ENCODE data around the gene CHMP1A. TPM values are rescaled to one million over a fixed set of nuclear protein-coding genes. Genes with fewer than 3 reads are reported as not detected.
A peak's percentile ranks its signal among the peaks of the same experiment; 100 is the strongest.

CHMP1A gene
- total RNA-seq, 4 donors from 2014 or later, result 71.8 to 125 (median 86.6) TPM

DNA sequence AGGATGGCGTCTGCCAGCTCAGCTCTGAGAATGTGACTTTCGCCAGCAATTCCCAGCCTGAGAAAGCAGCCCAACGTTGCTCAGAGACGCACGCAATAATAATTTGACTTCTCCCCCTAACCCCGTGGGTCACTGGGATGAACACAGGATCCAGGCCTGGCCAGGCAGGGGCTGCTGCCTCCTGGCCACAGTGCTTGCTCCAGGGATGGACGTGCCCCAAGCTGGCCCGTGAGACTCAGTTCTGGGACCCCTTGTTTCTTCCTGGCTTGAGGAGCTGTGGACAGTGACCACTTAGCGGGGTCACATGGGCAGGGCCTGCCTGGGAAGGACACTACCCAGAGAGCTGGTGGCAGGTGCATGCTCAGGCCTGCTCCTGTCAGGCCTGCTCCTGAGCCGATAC, 57.6 kb downstream of the CHMP1A start:
- no peak overlapping the region for H3K4me3 ChIP-seq
- TF ChIP-seq EP300 (IDR thresholded peaks at IDR 0.05) (no peak), POLR2AphosphoS5 (IDR thresholded peaks at IDR 0.05) (no peak), POLR2A (IDR thresholded peaks at IDR 0.05) (no peak), CTCF (IDR thresholded peaks at IDR 0.05) (no peak)
- no peak overlapping the region for H3K27ac ChIP-seq
- no peak for DNase-seq (ENCODE audit: low spot score in 2 of 2)
- WGBS, result 71% methylated on average over 7 of the region's 10 CpGs
- no peaks in the 10 kb centered on the region for H3K9me3 ChIP-seq
- H3K36me3 ChIP-seq, result no peaks in the 10 kb centered on the region
- H3K27me3 ChIP-seq, result peaks cover 11% of the 10 kb centered on the region
- H3K4me1 ChIP-seq, result peaks cover 21% of the 10 kb centered on the region

- H3K27ac ChIP-seq, result no peak overlapping the region
- 53% methylated on average over 3 of the region's 8 CpGs for WGBS
- peaks cover 21% of the 10 kb centered on the region for H3K4me1 ChIP-seq
- TF ChIP-seq POLR2A (IDR thresholded peaks at IDR 0.05) (no peak), EP300 (IDR thresholded peaks at IDR 0.05) (no peak), POLR2AphosphoS5 (IDR thresholded peaks at IDR 0.05) (no peak), CTCF (IDR thresholded peaks at IDR 0.05) (no peak)
- no peak overlapping the region for H3K4me3 ChIP-seq
- peaks cover 8% of the 10 kb centered on the region for H3K27me3 ChIP-seq
- no peaks in the 10 kb centered on the region for H3K9me3 ChIP-seq
- peak in 1 of 2 donors; percentile 55 for DNase-seq (ENCODE audit: low spot score in 2 of 2)
- no peaks in the 10 kb centered on the region for H3K36me3 ChIP-seq
These were observed 58.1 kb downstream of the CHMP1A start for GRCh38 chr16:89599451-89599858.

DNA sequence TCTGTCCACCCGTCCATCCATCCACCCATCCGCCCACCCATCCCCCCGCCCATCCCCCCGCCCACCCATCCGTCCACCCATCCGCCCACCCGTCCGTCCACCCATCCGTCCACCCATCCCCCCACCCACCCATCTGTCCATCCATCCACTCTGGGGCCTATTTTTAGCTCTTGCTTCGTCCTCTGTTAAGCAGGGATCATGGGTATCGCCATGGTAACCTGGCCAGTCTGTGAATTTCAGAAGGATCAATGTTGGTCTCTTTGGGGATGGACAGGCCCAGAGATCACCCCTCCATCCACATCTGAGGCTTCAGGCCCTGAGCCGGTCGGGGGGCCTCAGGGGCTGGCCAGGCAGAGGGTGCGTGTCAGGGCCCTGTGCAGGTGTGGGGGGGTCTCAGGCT, 59.3 kb downstream of the CHMP1A start:
- no peaks in the 10 kb centered on the region for H3K9me3 ChIP-seq
- DNase-seq (ENCODE audit: low spot score in 2 of 2), result no peak
- H3K27me3 ChIP-seq, result peaks cover 6% of the 10 kb centered on the region
- WGBS, result 59% methylated on average over 6 of the region's 14 CpGs
- no peak overlapping the region for H3K4me3 ChIP-seq
- no peaks in the 10 kb centered on the region for H3K36me3 ChIP-seq
- TF ChIP-seq POLR2A (IDR thresholded peaks at IDR 0.05), result no peak
- TF ChIP-seq CTCF (IDR thresholded peaks at IDR 0.05), result no peak
- no peak for TF ChIP-seq EP300 (IDR thresholded peaks at IDR 0.05)
- no peak for TF ChIP-seq POLR2AphosphoS5 (IDR thresholded peaks at IDR 0.05)
- peaks cover 20% of the 10 kb centered on the region for H3K4me1 ChIP-seq
- no peak overlapping the region for H3K27ac ChIP-seq

DNA sequence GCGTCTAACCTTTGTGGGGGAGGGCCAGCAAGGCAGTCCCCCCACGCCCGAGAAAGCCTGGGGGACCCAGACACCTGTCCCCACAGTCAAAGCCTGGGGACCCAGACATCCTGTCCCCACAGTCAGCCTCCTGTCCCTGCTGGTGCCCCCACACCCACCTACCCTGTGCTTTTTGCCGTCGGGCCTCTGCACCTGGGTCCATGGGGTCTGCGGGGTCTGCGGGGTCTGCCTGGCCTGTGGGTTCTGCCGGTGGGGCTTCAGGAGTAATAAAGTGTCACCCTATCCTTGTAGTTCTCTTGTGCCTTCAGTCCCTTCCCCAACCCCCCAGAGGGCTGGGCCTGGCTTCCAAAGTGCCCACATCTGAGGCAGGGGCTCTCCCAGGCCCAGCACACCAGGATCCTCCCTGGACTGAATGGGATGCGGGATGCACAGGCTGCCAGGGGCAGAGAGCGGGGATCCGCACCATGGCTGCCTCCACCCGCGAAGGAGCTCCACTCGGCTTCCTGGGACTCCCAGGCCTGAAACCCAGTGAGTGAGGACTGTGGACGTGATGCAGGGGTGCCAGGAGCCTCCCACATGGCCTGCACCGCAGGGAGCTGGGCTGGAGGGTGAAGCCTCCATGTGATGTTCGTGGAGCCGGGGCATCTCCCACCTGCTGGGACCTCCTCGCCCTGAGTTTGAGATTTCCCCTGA, 60.4 kb downstream of the CHMP1A start:
- WGBS, result 83% methylated on average over 17 of the region's 19 CpGs

More for the DNA sequence above, 60.4 kb downstream of the CHMP1A start:
- Histone ChIP-seq H3K27ac (no peak overlapping the region), H3K9me3 (no peaks in the 10 kb centered on the region), H3K4me1 (peaks cover 9% of the 10 kb centered on the region), H3K4me3 (no peak overlapping the region), H3K27me3 (no peaks in the 10 kb centered on the region), H3K36me3 (no peaks in the 10 kb centered on the region)
- no peak for TF ChIP-seq CTCF (IDR thresholded peaks at IDR 0.05)
- DNase-seq (ENCODE audit: low spot score in 2 of 2), result no peak

Measured in suprapubic skin (tissue), 4 donors.